HFF-Myc (cell line): ENCODE results near the gene JADE3.

Experiments
- DNase-seq: peaks from one replicate; pipeline ENCODE4 v3.0.0-alpha.2; 2011; ENCODE audit warnings: low read depth; ENCODE audit errors: extremely low read depth
- H3K4me3 ChIP-seq: replicated peaks from 2 replicates; pipeline ENCODE4 v1.5.1; 2011; ENCODE audit warnings: low read depth, mild to moderate bottlenecking, control low read depth, low read length
- TF ChIP-seq, protein P1 (sequence below): IDR thresholded peaks from 2 replicates; pipeline ENCODE4 v1.5.1; 2012; ENCODE audit warnings: mild to moderate bottlenecking, low read depth, low read length, control low read depth; ENCODE audit errors: missing control alignments

The JADE3 gene

GRCh38 chrX:47059142-47059874, 147.1 kb downstream of the JADE3 start:
- DNase-seq, result no peak
- H3K4me3 ChIP-seq, result no peak overlapping the region
- TF ChIP-seq, protein P1, sequence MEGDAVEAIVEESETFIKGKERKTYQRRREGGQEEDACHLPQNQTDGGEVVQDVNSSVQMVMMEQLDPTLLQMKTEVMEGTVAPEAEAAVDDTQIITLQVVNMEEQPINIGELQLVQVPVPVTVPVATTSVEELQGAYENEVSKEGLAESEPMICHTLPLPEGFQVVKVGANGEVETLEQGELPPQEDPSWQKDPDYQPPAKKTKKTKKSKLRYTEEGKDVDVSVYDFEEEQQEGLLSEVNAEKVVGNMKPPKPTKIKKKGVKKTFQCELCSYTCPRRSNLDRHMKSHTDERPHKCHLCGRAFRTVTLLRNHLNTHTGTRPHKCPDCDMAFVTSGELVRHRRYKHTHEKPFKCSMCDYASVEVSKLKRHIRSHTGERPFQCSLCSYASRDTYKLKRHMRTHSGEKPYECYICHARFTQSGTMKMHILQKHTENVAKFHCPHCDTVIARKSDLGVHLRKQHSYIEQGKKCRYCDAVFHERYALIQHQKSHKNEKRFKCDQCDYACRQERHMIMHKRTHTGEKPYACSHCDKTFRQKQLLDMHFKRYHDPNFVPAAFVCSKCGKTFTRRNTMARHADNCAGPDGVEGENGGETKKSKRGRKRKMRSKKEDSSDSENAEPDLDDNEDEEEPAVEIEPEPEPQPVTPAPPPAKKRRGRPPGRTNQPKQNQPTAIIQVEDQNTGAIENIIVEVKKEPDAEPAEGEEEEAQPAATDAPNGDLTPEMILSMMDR, result no peak

- TF ChIP-seq, protein P1, result no peak
- DNase-seq, result no peak
- H3K4me3 ChIP-seq, result no peak overlapping the region
Measured at GRCh38 chrX:47060708-47061107, 148.5 kb downstream of the JADE3 start.

- no peak overlapping the region for H3K4me3 ChIP-seq
- DNase-seq, result no peak
- TF ChIP-seq, protein P1, result no peak
Measured at GRCh38 chrX:47061238-47061919, 149.2 kb downstream of the JADE3 start.

- H3K4me3 ChIP-seq, result no peak overlapping the region
- no peak for DNase-seq
- TF ChIP-seq, protein P1, result no peak
Measured at GRCh38 chrX:47063179-47063578, 151.0 kb downstream of the JADE3 start.

DNA sequence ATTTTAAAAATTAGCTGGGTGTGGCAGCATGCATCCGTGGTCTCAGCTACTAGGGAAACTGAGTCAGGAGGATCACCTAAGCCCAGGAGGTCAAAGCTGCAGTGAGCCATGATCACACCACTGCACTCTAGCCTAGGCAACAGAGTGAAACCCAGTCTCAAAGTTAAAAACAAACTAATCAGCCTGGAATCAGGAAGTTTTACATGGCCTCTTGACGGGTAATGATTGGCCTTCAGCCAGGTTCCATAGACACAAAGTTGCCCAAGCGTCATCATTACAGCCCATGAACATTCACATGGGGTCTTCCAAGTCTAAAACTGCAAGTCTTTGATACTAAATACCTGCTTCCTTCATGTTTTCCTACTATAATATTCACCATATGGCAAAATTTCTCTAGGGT, 156.0 kb downstream of the JADE3 start:
- TF ChIP-seq, protein P1, result no peak
- no peak for DNase-seq
- H3K4me3 ChIP-seq, result no peak overlapping the region

DNA sequence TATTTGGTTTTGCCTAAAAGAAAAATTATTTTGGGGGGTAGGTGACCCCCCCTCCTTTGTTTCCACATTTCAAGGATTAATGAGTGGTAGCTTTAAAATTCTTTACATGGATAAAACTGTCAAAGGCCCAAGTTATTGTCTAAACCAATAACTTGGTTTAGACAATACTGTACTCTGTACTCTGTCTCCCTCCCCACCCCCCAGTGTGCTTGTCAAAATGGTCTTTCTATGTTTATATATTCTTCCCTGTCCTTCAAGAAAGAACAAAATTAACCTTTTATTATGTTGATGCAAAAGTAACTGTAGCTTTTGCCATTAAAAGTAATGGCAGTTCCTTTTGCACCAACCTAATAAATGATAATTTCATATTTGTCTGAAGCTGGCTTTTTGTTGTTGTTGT, 156.5 kb downstream of the JADE3 start:
- TF ChIP-seq, protein P1, result no peak
- no peak for DNase-seq
- H3K4me3 ChIP-seq, result no peak overlapping the region
